Measurements from ENCODE around the gene PER1.

DNA sequence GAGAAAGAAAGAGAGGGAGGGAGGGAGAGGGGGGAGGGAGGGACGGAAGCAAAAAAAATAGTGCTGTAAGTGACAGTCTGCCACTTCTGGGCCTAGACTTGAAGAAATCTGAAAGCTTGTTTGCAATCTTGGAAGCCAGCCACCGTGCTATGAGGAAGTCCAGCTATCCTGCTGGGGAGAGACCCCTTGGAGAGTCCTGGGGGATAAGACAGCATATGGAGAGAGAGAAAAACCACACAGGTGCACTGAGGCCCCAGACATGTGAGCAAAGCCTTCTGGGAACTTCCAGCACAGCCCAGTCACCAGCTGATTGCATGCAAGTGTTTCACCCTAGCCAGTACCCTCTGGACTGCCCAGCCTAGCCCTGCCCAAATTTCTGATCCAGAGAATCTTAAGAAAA lies 52.1 kb downstream of the PER1 start:
- TF ChIP-seq, protein P1, sequence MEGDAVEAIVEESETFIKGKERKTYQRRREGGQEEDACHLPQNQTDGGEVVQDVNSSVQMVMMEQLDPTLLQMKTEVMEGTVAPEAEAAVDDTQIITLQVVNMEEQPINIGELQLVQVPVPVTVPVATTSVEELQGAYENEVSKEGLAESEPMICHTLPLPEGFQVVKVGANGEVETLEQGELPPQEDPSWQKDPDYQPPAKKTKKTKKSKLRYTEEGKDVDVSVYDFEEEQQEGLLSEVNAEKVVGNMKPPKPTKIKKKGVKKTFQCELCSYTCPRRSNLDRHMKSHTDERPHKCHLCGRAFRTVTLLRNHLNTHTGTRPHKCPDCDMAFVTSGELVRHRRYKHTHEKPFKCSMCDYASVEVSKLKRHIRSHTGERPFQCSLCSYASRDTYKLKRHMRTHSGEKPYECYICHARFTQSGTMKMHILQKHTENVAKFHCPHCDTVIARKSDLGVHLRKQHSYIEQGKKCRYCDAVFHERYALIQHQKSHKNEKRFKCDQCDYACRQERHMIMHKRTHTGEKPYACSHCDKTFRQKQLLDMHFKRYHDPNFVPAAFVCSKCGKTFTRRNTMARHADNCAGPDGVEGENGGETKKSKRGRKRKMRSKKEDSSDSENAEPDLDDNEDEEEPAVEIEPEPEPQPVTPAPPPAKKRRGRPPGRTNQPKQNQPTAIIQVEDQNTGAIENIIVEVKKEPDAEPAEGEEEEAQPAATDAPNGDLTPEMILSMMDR (IDR thresholded peaks at IDR 0.05): no peak
- no peak for TF ChIP-seq POLR2AphosphoS5 (IDR thresholded peaks at IDR 0.05)
- no peak for TF ChIP-seq POLR2A (IDR thresholded peaks at IDR 0.05; ENCODE audit: low read depth)

All from esophagus muscularis mucosa (tissue), 3 donors.